H9 (cell line): ENCODE data around the gene MIPEP. TPM values are rescaled to one million over a fixed set of nuclear protein-coding genes. Genes with fewer than 3 reads are reported as not detected.

ENCODE experiments used
- DNase-seq: peaks from one replicate; pipeline ENCODE4 v3.0.0-alpha.2; 2017
- H2AFZ ChIP-seq: one replicate; pipeline ENCODE4 v1.6.1; 2013; ENCODE audit warnings: mild to moderate bottlenecking, low read length, control low read depth, moderate library complexity
- H2AK5ac ChIP-seq: 2 replicates; pipeline ENCODE4 v1.6.1; 2013; ENCODE audit warnings: low read length, control low read depth, mixed read lengths; ENCODE audit not compliant: insufficient read length
- H2BK120ac ChIP-seq: one replicate; pipeline ENCODE4 v1.6.1; 2013; ENCODE audit warnings: low read depth, mild to moderate bottlenecking, low read length, control low read depth, inconsistent platforms; ENCODE audit not compliant: poor library complexity, severe bottlenecking
- H2BK12ac ChIP-seq: 2 replicates; pipeline ENCODE4 v1.6.1; 2013; ENCODE audit warnings: low read length, control low read depth, mixed read lengths, low read depth; ENCODE audit not compliant: insufficient read length
- H2BK15ac ChIP-seq: 2 replicates; pipeline ENCODE4 v1.6.1; 2013; ENCODE audit warnings: low read depth, low read length, control low read depth
- H2BK20ac ChIP-seq: one replicate; pipeline ENCODE4 v1.6.1; 2013; ENCODE audit warnings: low read depth, mild to moderate bottlenecking, low read length, control low read depth, inconsistent platforms; ENCODE audit not compliant: poor library complexity, severe bottlenecking
- H2BK5ac ChIP-seq: 2 replicates; pipeline ENCODE4 v1.6.1; 2013; ENCODE audit warnings: low read length, control low read depth, mixed read lengths; ENCODE audit not compliant: insufficient read length
- H3K14ac ChIP-seq: 2 replicates; pipeline ENCODE4 v1.6.1; 2013; ENCODE audit warnings: low read length, control low read depth; ENCODE audit not compliant: insufficient read depth
- H3K18ac ChIP-seq: 2 replicates; pipeline ENCODE4 v1.6.1; 2013; ENCODE audit warnings: low read depth, mild to moderate bottlenecking, mixed read lengths, low read length, control low read depth; ENCODE audit not compliant: insufficient read length
- H3K23ac ChIP-seq: 2 replicates; pipeline ENCODE4 v1.6.1; 2013; ENCODE audit warnings: low read length, control low read depth, mixed read lengths, low read depth; ENCODE audit not compliant: insufficient read length
- H3K23me2 ChIP-seq: 2 replicates; pipeline ENCODE4 v1.6.1; 2013; ENCODE audit warnings: low read depth, mild to moderate bottlenecking, mixed read lengths, low read length, control low read depth; ENCODE audit not compliant: insufficient read length, poor library complexity, severe bottlenecking
- H3K27ac ChIP-seq: 2 replicates; pipeline ENCODE4 v1.5.1; 2013; ENCODE audit warnings: low read length, control low read depth, mixed read lengths, low read depth; ENCODE audit not compliant: insufficient read length
- H3K27me3 ChIP-seq: 2 replicates; pipeline ENCODE4 v1.6.1; 2013; ENCODE audit warnings: low read length, control low read depth, inconsistent platforms; ENCODE audit not compliant: insufficient read depth
- H3K4ac ChIP-seq: 2 replicates; pipeline ENCODE4 v1.6.1; 2013; ENCODE audit warnings: low read depth, mild to moderate bottlenecking, control low read depth, inconsistent platforms, low read length, moderate library complexity
- H3K4me1 ChIP-seq: 2 replicates; pipeline ENCODE4 v1.6.1; 2013; ENCODE audit warnings: low read length, control low read depth, inconsistent platforms; ENCODE audit not compliant: insufficient read depth
- H3K4me2 ChIP-seq: 2 replicates; pipeline ENCODE4 v1.6.1; 2013; ENCODE audit warnings: low read length, control low read depth, mixed read lengths; ENCODE audit not compliant: insufficient read length, insufficient read depth
- H3K56ac ChIP-seq: 2 replicates; pipeline ENCODE4 v1.6.1; 2013; ENCODE audit warnings: low read depth, mild to moderate bottlenecking, mixed read lengths, low read length, control low read depth; ENCODE audit not compliant: insufficient read length
- H3K79me1 ChIP-seq: 2 replicates; pipeline ENCODE4 v1.6.1; 2013; ENCODE audit warnings: low read depth, mild to moderate bottlenecking, moderate library complexity, low read length, control low read depth, inconsistent platforms; ENCODE audit not compliant: insufficient read depth, poor library complexity, severe bottlenecking
- H3K79me2 ChIP-seq: 2 replicates; pipeline ENCODE4 v1.6.1; 2013; ENCODE audit warnings: low read length, control low read depth, inconsistent platforms; ENCODE audit not compliant: insufficient read depth
- H3K9ac ChIP-seq: 2 replicates; pipeline ENCODE4 v1.6.1; 2013; ENCODE audit warnings: low read length, control low read depth, mixed read lengths; ENCODE audit not compliant: insufficient read length; ENCODE audit errors: extremely low read depth
- H3K9me3 ChIP-seq: one replicate; pipeline ENCODE4 v1.6.1; 2013; ENCODE audit warnings: low read depth, low read length, inconsistent platforms; ENCODE audit not compliant: control insufficient read depth
- H3T11ph ChIP-seq: one replicate; pipeline ENCODE4 v1.6.1; 2013; ENCODE audit warnings: mild to moderate bottlenecking, low read length, control low read depth, inconsistent platforms
- H4K20me1 ChIP-seq: one replicate; pipeline ENCODE4 v1.6.1; 2013; ENCODE audit not compliant: control insufficient read depth, insufficient read length, insufficient read depth
- H4K5ac ChIP-seq: 2 replicates; pipeline ENCODE4 v1.6.1; 2013; ENCODE audit warnings: low read depth, mild to moderate bottlenecking, mixed read lengths, low read length, control low read depth; ENCODE audit not compliant: insufficient read length
- H4K8ac ChIP-seq: replicated peaks from 2 replicates; pipeline ENCODE4 v1.6.1; 2013; ENCODE audit warnings: low read length, control low read depth, mixed read lengths, low read depth; ENCODE audit not compliant: insufficient read length
- H4K91ac ChIP-seq: 2 replicates; pipeline ENCODE4 v1.6.1; 2013; ENCODE audit warnings: low read depth, mild to moderate bottlenecking, moderate library complexity, mixed read lengths, low read length, control low read depth; ENCODE audit not compliant: insufficient read length
- H3K27ac Mint-ChIP-seq, 3 experiments: 2 replicates in 2 of 3; 3 replicates in 1 of 3; pipeline ENCODE4 v1.8.0; 2020 to 2021; ENCODE audit warnings: mixed read lengths in 3 of 3, mild to moderate bottlenecking in 1 of 3, moderate library complexity in 1 of 3
- H3K27me3 Mint-ChIP-seq: 2 replicates; pipeline ENCODE4 v1.8.0; 2021; ENCODE audit warnings: low read depth, mild to moderate bottlenecking, moderate library complexity, mixed read lengths
- H3K36me3 Mint-ChIP-seq, 3 experiments: 2 replicates in 2 of 3; 3 replicates in 1 of 3; pipeline ENCODE4 v1.8.0; 2020 to 2021; ENCODE audit warnings: low read depth in 3 of 3, mixed read lengths in 3 of 3; ENCODE audit not compliant: insufficient read depth in 1 of 3
- H3K4me1 Mint-ChIP-seq, 2 experiments: 2 replicates each; pipeline ENCODE4 v1.8.0; 2020; ENCODE audit warnings: mixed read lengths in 2 of 2
- H3K4me3 Mint-ChIP-seq, 2 experiments: 2 replicates in 1 of 2; 3 replicates in 1 of 2; pipeline ENCODE4 v1.8.0; 2020 to 2021; ENCODE audit warnings: mild to moderate bottlenecking in 2 of 2, mixed read lengths in 2 of 2, moderate library complexity in 1 of 2
- H3K9me3 Mint-ChIP-seq, 2 experiments: 2 replicates in 1 of 2; 3 replicates in 1 of 2; pipeline ENCODE4 v1.8.0; 2020; ENCODE audit warnings: mild to moderate bottlenecking in 2 of 2, mixed read lengths in 2 of 2, moderate library complexity in 1 of 2
- WGBS: extraction: QIAGEN DNeasy Blood & Tissue Kit; methylation state at CpG from one replicate; pipeline ENCODE4 v1.1.7; 2013; ENCODE audit warnings: missing lambda C conversion rate, low lambda C conversion rate, mixed read lengths; ENCODE audit not compliant: insufficient read length; ENCODE audit errors: extremely low coverage; 5-methylcytosine and 5-hydroxymethylcytosine counted together
- total RNA-seq: library from RNA; stranded (reverse); gene quantifications from 2 replicates; pipeline ENCODE4 v1.2.1, GENCODE V29; 2021
- TF ChIP-seq, protein P1 (sequence below): fragments of 200-600 bp; sonication (generic); conservative IDR thresholded peaks from 3 replicates; pipeline ENCODE4 v1.8.0; 2021; ENCODE audit warnings: antibody characterized with exemption, mild to moderate bottlenecking

MIPEP gene
- total RNA-seq, 1 experiment from 2014 or later = 18.5 TPM

DNA sequence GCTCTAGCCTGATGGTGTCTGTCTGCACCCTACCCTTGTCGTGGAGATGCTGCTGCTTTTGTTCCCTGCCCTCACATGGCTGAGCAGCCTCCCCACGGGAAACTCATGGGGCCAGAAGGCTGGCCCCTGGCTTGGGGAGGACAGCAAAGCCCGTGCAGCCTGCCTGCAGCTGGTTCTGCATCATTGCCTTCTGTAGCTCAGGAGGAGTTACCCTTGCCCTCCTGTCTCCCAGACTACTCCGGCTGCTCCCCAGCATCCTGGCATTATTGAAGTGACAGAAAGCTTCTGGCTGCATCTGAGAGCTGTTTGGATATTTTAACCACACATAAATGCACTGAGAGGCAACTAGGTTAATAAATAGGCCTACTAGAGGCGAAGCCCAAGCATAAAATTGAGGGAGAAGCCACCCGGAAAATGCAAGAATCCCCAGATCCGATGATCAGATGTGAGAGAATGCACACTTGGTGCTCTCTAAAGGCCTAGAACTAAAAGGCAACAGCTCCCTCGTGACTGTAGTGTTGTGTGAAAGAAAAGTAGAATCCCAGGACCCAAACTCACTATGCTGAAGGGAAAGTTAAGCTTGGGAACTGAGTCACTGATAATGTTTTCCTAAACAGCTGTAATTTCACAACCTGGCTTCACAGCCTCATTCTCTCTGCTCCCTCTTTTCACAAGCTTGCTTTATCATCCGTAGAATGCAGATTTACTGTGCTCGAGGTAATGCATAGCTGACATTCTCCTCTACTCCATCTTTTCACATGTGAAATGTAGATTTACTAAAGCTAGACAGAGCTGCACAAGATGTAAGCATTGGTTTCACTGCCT, 208.1 kb downstream of the MIPEP start:
- Mint-ChIP-seq H3K36me3 (peaks cover 7 to 48% (median 31%) of the 10 kb centered on the region in 3 experiments; a peak in 6 of 7 replicates), H3K4me1 (peaks cover 4 to 8% of the 10 kb centered on the region in 2 experiments; a peak in 3 of 4 replicates), H3K27me3 (no peaks in the 10 kb centered on the region; the same call in 1 of the 2 replicates), H3K9me3 (peaks cover 51 to 53% of the 10 kb centered on the region in 2 experiments), H3K4me3 (no peak overlapping the region), H3K27ac (no peak overlapping the region; a peak in 1 of 7 replicates)
- Histone ChIP-seq H4K91ac (no peak overlapping the region), H3T11ph (no peak overlapping the region), H3K18ac (no peak overlapping the region), H2BK20ac (no peak overlapping the region), H3K4me2 (no peak overlapping the region), H2BK15ac (no peak overlapping the region), H3K9ac (no peak overlapping the region), H4K8ac (no peak overlapping the region), H4K5ac (no peak overlapping the region), H3K79me1 (no peaks in the 10 kb centered on the region), H3K27me3 (no peaks in the 10 kb centered on the region), H3K23ac (no peak overlapping the region), H3K23me2 (no peaks in the 10 kb centered on the region), H2AK5ac (no peak overlapping the region), H3K4me1 (no peaks in the 10 kb centered on the region), H2BK5ac (no peak overlapping the region), H4K20me1 (no peaks in the 10 kb centered on the region), H2BK12ac (no peak overlapping the region), H3K4ac (no peak overlapping the region), H2AFZ (no peak overlapping the region), H2BK120ac (no peak overlapping the region), H3K56ac (no peak overlapping the region), H3K27ac (no peak overlapping the region), H3K79me2 (no peaks in the 10 kb centered on the region), H3K14ac (no peak overlapping the region), H3K9me3 (no peaks in the 10 kb centered on the region)
- no CpG with 5 or more reads among the region's 10 CpGs for WGBS
- DNase-seq = no peak
- TF ChIP-seq, protein P1, sequence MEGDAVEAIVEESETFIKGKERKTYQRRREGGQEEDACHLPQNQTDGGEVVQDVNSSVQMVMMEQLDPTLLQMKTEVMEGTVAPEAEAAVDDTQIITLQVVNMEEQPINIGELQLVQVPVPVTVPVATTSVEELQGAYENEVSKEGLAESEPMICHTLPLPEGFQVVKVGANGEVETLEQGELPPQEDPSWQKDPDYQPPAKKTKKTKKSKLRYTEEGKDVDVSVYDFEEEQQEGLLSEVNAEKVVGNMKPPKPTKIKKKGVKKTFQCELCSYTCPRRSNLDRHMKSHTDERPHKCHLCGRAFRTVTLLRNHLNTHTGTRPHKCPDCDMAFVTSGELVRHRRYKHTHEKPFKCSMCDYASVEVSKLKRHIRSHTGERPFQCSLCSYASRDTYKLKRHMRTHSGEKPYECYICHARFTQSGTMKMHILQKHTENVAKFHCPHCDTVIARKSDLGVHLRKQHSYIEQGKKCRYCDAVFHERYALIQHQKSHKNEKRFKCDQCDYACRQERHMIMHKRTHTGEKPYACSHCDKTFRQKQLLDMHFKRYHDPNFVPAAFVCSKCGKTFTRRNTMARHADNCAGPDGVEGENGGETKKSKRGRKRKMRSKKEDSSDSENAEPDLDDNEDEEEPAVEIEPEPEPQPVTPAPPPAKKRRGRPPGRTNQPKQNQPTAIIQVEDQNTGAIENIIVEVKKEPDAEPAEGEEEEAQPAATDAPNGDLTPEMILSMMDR = no peak

Other genes with a start within 250 kb of the MIPEP start
- gene C1QTNF9B, start 8.1 kb upstream of the MIPEP start, total RNA-seq = not detected in 2 replicates